HCT116 (cell line): Measurements from ENCODE around the gene FBXL19.

Experiments
- CTCF ChIP-seq, 3 experiments: fragments of 200-600 bp in 1 of 3; sonication (generic) in 1 of 3; IDR thresholded peaks in 2 of 3; conservative IDR thresholded peaks in 1 of 3; 2 replicates each; pipeline ENCODE4 v1.5.1; 2012 to 2017; ENCODE audit warnings: low read depth in 2 of 3, low read length in 2 of 3, antibody characterized with exemption in 1 of 3, borderline replicate concordance in 1 of 3, control low read depth in 1 of 3, mild to moderate bottlenecking in 1 of 3, mixed read lengths in 1 of 3, mixed run types in 1 of 3, moderate library complexity in 1 of 3; ENCODE audit not compliant: insufficient read depth in 1 of 3
- POLR2A ChIP-seq: IDR thresholded peaks from 2 replicates; pipeline ENCODE4 v1.7.0; 2011; ENCODE audit warnings: borderline replicate concordance; ENCODE audit not compliant: insufficient read depth, insufficient read length; ENCODE audit errors: extremely low read depth
- POLR2AphosphoS5 ChIP-seq: IDR thresholded peaks from 2 replicates; pipeline ENCODE4 v1.6.1; 2011; ENCODE audit warnings: mild to moderate bottlenecking, low read depth, low read length, moderate library complexity
- SP1 ChIP-seq: IDR thresholded peaks from 2 replicates; pipeline ENCODE4 v1.6.1; 2012; ENCODE audit warnings: low read depth

- TF ChIP-seq POLR2AphosphoS5: no peak
- no peak for TF ChIP-seq CTCF (IDR thresholded peaks at IDR 0.05 in 2 of 3, conservative IDR thresholded peaks at IDR 0.05 in 1 of 3; ENCODE audit: borderline replicate concordance in 1 of 3, insufficient read depth in 1 of 3, low read depth in 2 of 3, low read length in 2 of 3)
- TF ChIP-seq POLR2A: no peak
- TF ChIP-seq SP1: no peak
Measured at GRCh38 chr16:30953111-30953510, 29.7 kb downstream of the FBXL19 start.
